Panc1 (cell line): ENCODE data around the gene TGIF2. TPM values are rescaled to one million over a fixed set of nuclear protein-coding genes. Genes with fewer than 3 reads are reported as not detected.

Source experiments
- ATAC-seq: fragments of 200-7000 bp; cut with Tn5 transposase; 2 replicates; pipeline ENCODE4 v1.9.1; 2020; ENCODE audit warnings: mild to moderate bottlenecking, moderate library complexity
- BruUV-seq: library from RNA; stranded (reverse); fragments of 400-500 nt; replicated peaks from 2 replicates; lab custom pipeline; 2021; lab: Mats Ljungman, UMichigan
- CTCF ChIA-PET: fragments of 300-600 bp; sonication (Branson Sonifier 250); formaldehyde crosslinking; loops from one replicate; lab custom pipeline; 2022; ENCODE audit warnings: antibody characterized with exemption; lab: Charles Lee
- POLR2A ChIA-PET: fragments of 300-600 bp; sonication (Branson Sonifier 250); formaldehyde crosslinking; loops from one replicate; lab custom pipeline; 2022; ENCODE audit warnings: antibody characterized with exemption; lab: Charles Lee
- DNase-seq: peaks from one replicate; pipeline ENCODE4 v3.0.0-alpha.2; 2010; ENCODE audit warnings: low read depth, low spot score
- H3K27ac ChIP-seq: 2 replicates; pipeline ENCODE4 v1.5.1; 2011; ENCODE audit warnings: mild to moderate bottlenecking, low read length, inconsistent platforms
- H3K27me3 ChIP-seq: fragments of 200-500 bp; sonication (Bioruptor generic); 2 replicates; pipeline ENCODE4 v1.6.0; 2014; ENCODE audit warnings: low read length, inconsistent platforms; ENCODE audit not compliant: control insufficient read depth, insufficient read depth
- H3K36me3 ChIP-seq: fragments of 200-500 bp; sonication (Bioruptor generic); 2 replicates; pipeline ENCODE4 v1.5.1; 2014; ENCODE audit warnings: inconsistent platforms, mild to moderate bottlenecking, low read length, moderate library complexity; ENCODE audit not compliant: control insufficient read depth, insufficient read depth
- H3K4me1 ChIP-seq: 2 replicates; pipeline ENCODE4 v1.5.1; 2011; ENCODE audit warnings: inconsistent platforms, mild to moderate bottlenecking, low read length, moderate library complexity; ENCODE audit not compliant: control insufficient read depth, insufficient read depth
- H3K4me3 ChIP-seq, 2 experiments: 2 replicates each; pipeline ENCODE4 v1.5.1; 2011 to 2012; ENCODE audit warnings: low read depth in 2 of 2, low read length in 2 of 2, mild to moderate bottlenecking in 2 of 2, inconsistent platforms in 1 of 2, moderate library complexity in 1 of 2
- H3K9me3 ChIP-seq: fragments of 200-500 bp; sonication (Bioruptor generic); 2 replicates; pipeline ENCODE4 v1.5.1; 2014; ENCODE audit warnings: low read depth, mild to moderate bottlenecking, inconsistent platforms, low read length, moderate library complexity; ENCODE audit not compliant: control insufficient read depth, insufficient read depth
- POLR2AphosphoS5 ChIP-seq: IDR thresholded peaks from 2 replicates; pipeline ENCODE4 v1.6.1; 2012; ENCODE audit warnings: mild to moderate bottlenecking, low read depth, low read length, moderate library complexity
- SIN3A ChIP-seq: IDR thresholded peaks from 2 replicates; pipeline ENCODE4 v1.6.1; 2012; ENCODE audit warnings: low read depth, mild to moderate bottlenecking, low read length, moderate library complexity, borderline replicate concordance; ENCODE audit not compliant: insufficient read depth
- TCF7L2 ChIP-seq: IDR thresholded peaks from 2 replicates; pipeline ENCODE4 v1.6.1; 2011; ENCODE audit warnings: mild to moderate bottlenecking, low read depth, low read length, inconsistent platforms
- in situ Hi-C: cut with HindIII; loops from 2 replicates; pipeline ENCODE4 v1.10.0; 2016; ENCODE audit warnings: low sequenced_read_pairs, low pct_unique_long_range_greater_than_20kb
- intact Hi-C: fragments of 100-400 bp; cut with micrococcal nuclease; formaldehyde crosslinking; loops from one replicate; pipeline ENCODE4 v1.10.0; 2022; ENCODE audit not compliant: unreplicated experiment
- total RNA-seq: library from RNA; stranded (reverse); gene quantifications from one replicate; pipeline ENCODE4 v1.2.1, GENCODE V29; 2021; ENCODE audit not compliant: unreplicated experiment
- TF ChIP-seq, protein P1 (sequence below), 2 experiments: IDR thresholded peaks; 2 replicates each; pipeline ENCODE4 v1.6.1; 2011 to 2012; ENCODE audit warnings: low read depth in 2 of 2, control low read depth in 1 of 2, low read length in 1 of 2, mild to moderate bottlenecking in 1 of 2, moderate library complexity in 1 of 2; ENCODE audit not compliant: insufficient read depth in 1 of 2
- TF ChIP-seq, protein P2 (sequence below): fragments of 450-650 bp; IDR thresholded peaks from 2 replicates; pipeline ENCODE4 v1.5.1; 2017; ENCODE audit warnings: mild to moderate bottlenecking

The TGIF2 gene
- total RNA-seq, 1 experiment from 2014 or later: 18.0 TPM

DNA sequence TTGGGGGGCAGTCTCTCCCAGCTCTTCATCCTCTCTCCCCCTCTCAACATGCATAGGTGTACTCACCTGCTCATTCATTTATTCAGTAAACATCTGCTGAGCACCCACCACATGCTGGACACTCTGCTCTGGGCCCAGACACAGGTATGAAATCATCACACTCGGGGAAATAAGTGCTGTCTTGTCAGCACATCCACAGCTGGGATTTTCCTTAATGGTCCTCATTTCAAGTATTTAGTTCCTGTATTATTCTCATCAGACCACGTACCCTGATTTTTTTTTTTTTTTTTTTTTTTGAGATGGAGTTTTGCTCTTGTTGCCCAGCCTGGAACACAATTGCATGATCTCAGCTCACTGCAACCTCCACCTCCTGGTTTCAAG lies 51.5 kb downstream of the TGIF2 start:
- CTCF ChIA-PET: no interaction called here
- Histone ChIP-seq H3K9me3 (no peaks in the 10 kb centered on the region), H3K4me3 (no peak overlapping the region)

DNA sequence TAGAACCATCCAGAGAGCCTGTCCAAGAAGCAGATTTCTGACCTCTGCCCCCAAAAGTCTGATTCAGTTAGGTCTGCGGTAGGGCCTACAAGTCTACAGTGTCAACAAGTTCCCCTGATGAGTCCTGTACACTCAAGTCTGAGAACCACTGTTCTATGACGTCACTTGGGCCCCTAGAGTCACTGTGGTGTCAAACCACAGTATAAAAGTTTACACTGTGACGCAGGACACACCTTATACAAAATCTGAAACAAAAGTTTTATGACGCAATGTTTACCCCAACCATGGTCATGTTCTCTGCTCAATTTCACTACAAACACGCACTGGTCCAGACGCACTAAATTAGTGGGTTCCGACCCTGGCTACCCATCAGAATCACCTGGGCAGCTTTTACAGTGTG lies 54.7 kb downstream of the TGIF2 start:
- no peaks in the 10 kb centered on the region for H3K36me3 ChIP-seq
- no TSS peak for BruUV-seq
- no peaks in the 10 kb centered on the region for H3K9me3 ChIP-seq
- POLR2A ChIA-PET: no interaction called here
- DNase-seq: no peak
- no peak overlapping the region for H3K27ac ChIP-seq
- no peak overlapping the region for H3K4me3 ChIP-seq
- in situ Hi-C loops: no loop called here
- no peaks in the 10 kb centered on the region for H3K27me3 ChIP-seq
- intact Hi-C loops: no loop called here
- no peak for ATAC-seq
- CTCF ChIA-PET: interaction anchor here (0.6 kb wide), 1 partner anchor 256 kb away, joined by 9 read pairs; no protein-coding TSS in a partner anchor
- TF ChIP-seq, protein P1, sequence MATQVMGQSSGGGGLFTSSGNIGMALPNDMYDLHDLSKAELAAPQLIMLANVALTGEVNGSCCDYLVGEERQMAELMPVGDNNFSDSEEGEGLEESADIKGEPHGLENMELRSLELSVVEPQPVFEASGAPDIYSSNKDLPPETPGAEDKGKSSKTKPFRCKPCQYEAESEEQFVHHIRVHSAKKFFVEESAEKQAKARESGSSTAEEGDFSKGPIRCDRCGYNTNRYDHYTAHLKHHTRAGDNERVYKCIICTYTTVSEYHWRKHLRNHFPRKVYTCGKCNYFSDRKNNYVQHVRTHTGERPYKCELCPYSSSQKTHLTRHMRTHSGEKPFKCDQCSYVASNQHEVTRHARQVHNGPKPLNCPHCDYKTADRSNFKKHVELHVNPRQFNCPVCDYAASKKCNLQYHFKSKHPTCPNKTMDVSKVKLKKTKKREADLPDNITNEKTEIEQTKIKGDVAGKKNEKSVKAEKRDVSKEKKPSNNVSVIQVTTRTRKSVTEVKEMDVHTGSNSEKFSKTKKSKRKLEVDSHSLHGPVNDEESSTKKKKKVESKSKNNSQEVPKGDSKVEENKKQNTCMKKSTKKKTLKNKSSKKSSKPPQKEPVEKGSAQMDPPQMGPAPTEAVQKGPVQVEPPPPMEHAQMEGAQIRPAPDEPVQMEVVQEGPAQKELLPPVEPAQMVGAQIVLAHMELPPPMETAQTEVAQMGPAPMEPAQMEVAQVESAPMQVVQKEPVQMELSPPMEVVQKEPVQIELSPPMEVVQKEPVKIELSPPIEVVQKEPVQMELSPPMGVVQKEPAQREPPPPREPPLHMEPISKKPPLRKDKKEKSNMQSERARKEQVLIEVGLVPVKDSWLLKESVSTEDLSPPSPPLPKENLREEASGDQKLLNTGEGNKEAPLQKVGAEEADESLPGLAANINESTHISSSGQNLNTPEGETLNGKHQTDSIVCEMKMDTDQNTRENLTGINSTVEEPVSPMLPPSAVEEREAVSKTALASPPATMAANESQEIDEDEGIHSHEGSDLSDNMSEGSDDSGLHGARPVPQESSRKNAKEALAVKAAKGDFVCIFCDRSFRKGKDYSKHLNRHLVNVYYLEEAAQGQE (IDR thresholded peaks at IDR 0.05; ENCODE audit: insufficient read depth in 1 of 2, low read depth in 2 of 2, low read length in 1 of 2): no peak
- TF ChIP-seq TCF7L2 (no peak), POLR2AphosphoS5 (no peak), SIN3A (no peak)
- TF ChIP-seq, protein P2, sequence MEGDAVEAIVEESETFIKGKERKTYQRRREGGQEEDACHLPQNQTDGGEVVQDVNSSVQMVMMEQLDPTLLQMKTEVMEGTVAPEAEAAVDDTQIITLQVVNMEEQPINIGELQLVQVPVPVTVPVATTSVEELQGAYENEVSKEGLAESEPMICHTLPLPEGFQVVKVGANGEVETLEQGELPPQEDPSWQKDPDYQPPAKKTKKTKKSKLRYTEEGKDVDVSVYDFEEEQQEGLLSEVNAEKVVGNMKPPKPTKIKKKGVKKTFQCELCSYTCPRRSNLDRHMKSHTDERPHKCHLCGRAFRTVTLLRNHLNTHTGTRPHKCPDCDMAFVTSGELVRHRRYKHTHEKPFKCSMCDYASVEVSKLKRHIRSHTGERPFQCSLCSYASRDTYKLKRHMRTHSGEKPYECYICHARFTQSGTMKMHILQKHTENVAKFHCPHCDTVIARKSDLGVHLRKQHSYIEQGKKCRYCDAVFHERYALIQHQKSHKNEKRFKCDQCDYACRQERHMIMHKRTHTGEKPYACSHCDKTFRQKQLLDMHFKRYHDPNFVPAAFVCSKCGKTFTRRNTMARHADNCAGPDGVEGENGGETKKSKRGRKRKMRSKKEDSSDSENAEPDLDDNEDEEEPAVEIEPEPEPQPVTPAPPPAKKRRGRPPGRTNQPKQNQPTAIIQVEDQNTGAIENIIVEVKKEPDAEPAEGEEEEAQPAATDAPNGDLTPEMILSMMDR: no peak
- H3K4me1 ChIP-seq: no peaks in the 10 kb centered on the region

More for the DNA sequence above, 51.5 kb downstream of the TGIF2 start:
- DNase-seq (no peak), ATAC-seq (no peak)
- TF ChIP-seq TCF7L2 (no peak), SIN3A (no peak), POLR2AphosphoS5 (no peak)
- TF ChIP-seq, protein P1 (IDR thresholded peaks at IDR 0.05; ENCODE audit: insufficient read depth in 1 of 2, low read depth in 2 of 2, low read length in 1 of 2): no peak
- TF ChIP-seq, protein P2: no peak
- no peaks in the 10 kb centered on the region for H3K4me1 ChIP-seq
- no peak overlapping the region for H3K27ac ChIP-seq
- in situ Hi-C loops (no loop called here), intact Hi-C loops (no loop called here)
- no TSS peak for BruUV-seq
- no peaks in the 10 kb centered on the region for H3K36me3 ChIP-seq
- POLR2A ChIA-PET: no interaction called here
- H3K27me3 ChIP-seq: no peaks in the 10 kb centered on the region
